HG02763 (cell line): Measurements from ENCODE around the gene BNC1.

Experiments
- ATAC-seq: cut with Tn5 transposase; IDR thresholded peaks from one replicate; pipeline ENCODE4 v1.9.1; 2021; ENCODE audit warnings: mild to moderate bottlenecking, moderate library complexity; ENCODE audit not compliant: unreplicated experiment

The BNC1 gene

GRCh38 chr15:83284559-83285283 lies at the start of gene BNC1:
BNC1 (minus strand) TSS chr15:83284664; CDS start chr15:83284628, 36 bp downstream.
- no peak for ATAC-seq

- ATAC-seq, result no peak
These were observed 42.6 kb upstream of the BNC1 start for GRCh38 chr15:83327041-83327440.

GRCh38 chr15:83324799-83325198 lies 40.3 kb upstream of the BNC1 start:
- no peak for ATAC-seq

GRCh38 chr15:83323296-83323711 lies 38.8 kb upstream of the BNC1 start:
- ATAC-seq, result no peak

GRCh38 chr15:83322691-83323090 lies 38.2 kb upstream of the BNC1 start:
- ATAC-seq, result no peak

GRCh38 chr15:83322061-83322460 lies 37.6 kb upstream of the BNC1 start:
- ATAC-seq, result no peak

GRCh38 chr15:83320844-83321243 lies 36.4 kb upstream of the BNC1 start:
- ATAC-seq, result no peak

- ATAC-seq, result no peak
These were observed 35.9 kb upstream of the BNC1 start for GRCh38 chr15:83320404-83320803.

GRCh38 chr15:83319771-83320170 lies 35.3 kb upstream of the BNC1 start:
- ATAC-seq, result no peak

GRCh38 chr15:83318861-83319415 lies 34.5 kb upstream of the BNC1 start:
- no peak for ATAC-seq

- no peak for ATAC-seq
These were observed 33.6 kb upstream of the BNC1 start for GRCh38 chr15:83318036-83318435.

- no peak for ATAC-seq
These were observed 27.6 kb upstream of the BNC1 start for GRCh38 chr15:83312071-83312470.

GRCh38 chr15:83310521-83311456 lies 26.3 kb upstream of the BNC1 start:
- no peak for ATAC-seq

- ATAC-seq, result no peak
These were observed 24.2 kb upstream of the BNC1 start for GRCh38 chr15:83308671-83309070.

GRCh38 chr15:83306561-83306960 lies 22.1 kb upstream of the BNC1 start:
- no peak for ATAC-seq

- no peak for ATAC-seq
These were observed 21.3 kb upstream of the BNC1 start for GRCh38 chr15:83305704-83306291.

GRCh38 chr15:83304861-83305703 lies 20.6 kb upstream of the BNC1 start:
- no peak for ATAC-seq

- no peak for ATAC-seq
These were observed 19.1 kb upstream of the BNC1 start for GRCh38 chr15:83303535-83303934.

- no peak for ATAC-seq
These were observed 16.4 kb upstream of the BNC1 start for GRCh38 chr15:83300826-83301225.

- no peak for ATAC-seq
These were observed 15.0 kb upstream of the BNC1 start for GRCh38 chr15:83299462-83299861.
